Adrenal gland (tissue), 12 donors: ENCODE measurements around the gene LGALS4. TPM values are rescaled to one million over a fixed set of nuclear protein-coding genes. Genes with fewer than 3 reads are reported as not detected.
A peak's percentile ranks its signal among the peaks of the same experiment; 100 is the strongest.

Experiments
- DNase-seq, 7 donors: peaks; one replicate each; pipeline ENCODE4 v3.0.0-alpha.2; 2019 to 2020
- H3K27ac ChIP-seq, 5 donors: fragments of 200-600 bp; sonication (generic) in 4 of 5; 1 replicate in 3 of 5; 2 replicates in 2 of 5; pipeline versions ENCODE4 v1.5.1 to v1.8.0; 2016 to 2020; ENCODE audit warnings: mild to moderate bottlenecking in 1 of 5
- H3K27me3 ChIP-seq: fragments of 200-600 bp; 2 replicates; pipeline ENCODE4 v1.8.0; 2021
- H3K36me3 ChIP-seq, 2 donors: fragments of 200-600 bp; replicated peaks in 1 of 2; 1 replicate in 1 of 2; 2 replicates in 1 of 2; pipeline versions ENCODE4 v1.5.1 to v1.8.0; 2018 to 2022
- H3K4me1 ChIP-seq, 2 donors: fragments of 200-600 bp; replicated peaks in 1 of 2; 1 replicate in 1 of 2; 2 replicates in 1 of 2; pipeline versions ENCODE4 v1.5.1 to v1.8.0; 2018 to 2021
- H3K4me3 ChIP-seq, 4 donors: fragments of 200-600 bp; sonication (generic) in 3 of 4; one replicate each; pipeline ENCODE4 v1.5.1; 2016 to 2018
- H3K9me3 ChIP-seq, 3 donors: fragments of 200-600 bp; sonication (generic) in 1 of 3; replicated peaks in 1 of 3; 1 replicate in 2 of 3; 2 replicates in 1 of 3; pipeline versions ENCODE4 v1.5.1 to v1.8.0; 2016 to 2021
- CTCF ChIP-seq, 6 experiments: fragments of 450-650 bp in 4 of 6; fragments of 200-600 bp in 2 of 6; sonication (generic) in 1 of 6; IDR thresholded peaks; 1 replicate in 5 of 6; 2 replicates in 1 of 6; pipeline versions ENCODE4 v1.5.1 to v1.8.0; 2016 to 2021; ENCODE audit warnings: antibody characterized with exemption in 6 of 6, mild to moderate bottlenecking in 2 of 6, moderate library complexity in 1 of 6
- POLR2A ChIP-seq, 2 donors: fragments of 450-650 bp; IDR thresholded peaks; one replicate each; pipeline ENCODE4 v1.6.1; 2017; ENCODE audit warnings: antibody characterized with exemption in 2 of 2, mild to moderate bottlenecking in 2 of 2, moderate library complexity in 1 of 2
- WGBS, 4 donors: extraction: QIAGEN DNeasy Blood & Tissue Kit in 2 of 4; methylation state at CpG; one replicate each; pipeline versions ENCODE4 v1.1.5 to v1.1.7; 2013 to 2017; 5-methylcytosine and 5-hydroxymethylcytosine counted together
- intact Hi-C, 2 donors: fragments of 100-400 bp; cut with DNase I; formaldehyde crosslinking; loops; one replicate each; pipeline versions ENCODE4 v1.14.1 to v1.15.0; 2022 to 2023
- polyA plus RNA-seq, 3 donors: library from polyadenylated mRNA; stranded (reverse); fragments of 200-250 nt in 2 of 3; fragments of 350-450 nt in 1 of 3; fragmentation: Illumina TruSeq in 1 of 3; extraction: RNeasy Lipid Tissue Mini Kit (QIAGEN cat#74804) in 1 of 3; gene quantifications; one replicate each; pipeline ENCODE4 v1.2.3, GENCODE V29; 2013 to 2014
- total RNA-seq, 9 donors: library from RNA; depleted of rRNA in 4 of 9; stranded (reverse); fragments of >200 nt in 4 of 9; fragments of 120-200 nt in 1 of 9; fragmentation: NEBNext Ultra II Directional in 1 of 9; extraction: Animal tissue kit (Norgen Biotek cat#: 25700) in 1 of 9; gene quantifications; one replicate each; pipeline versions ENCODE4 v1.1.0 to v1.2.4, GENCODE V29; 2013 to 2023
- donor health status: healthy with polysubstance abuse.
- donor health status: Bipolar disorder and iron deficiency.
- donor health status: DM: yes; HTN: yes; CAD: no.
- donor health status: DM: no; HTN: no; CAD: no.
- donor health status: DM: no; HTN: no; CAD: no.
- donor health status: DM: yes; HTN: yes; CAD: no.

LGALS4 gene
- total and polyA plus RNA-seq, 12 donors: 0.30 to 4.5 (median 1.5) TPM; not detected in 5

GRCh38 chr19:38842439-38843174, 29.9 kb upstream of the LGALS4 start:
- no peak for DNase-seq
- intact Hi-C loops: loop anchor here in 1 of 2 donors (10.0 kb wide), 1 partner anchor 108 kb away; no protein-coding TSS in a partner anchor
- peaks cover 27 to 73% of the 10 kb centered on the region in 2 donors for H3K4me1 ChIP-seq
- no peaks in the 10 kb centered on the region for H3K27me3 ChIP-seq
- H3K9me3 ChIP-seq: no peaks in the 10 kb centered on the region
- H3K36me3 ChIP-seq: peaks cover 0 to 98% of the 10 kb centered on the region in 2 donors
- no peak for TF ChIP-seq POLR2A (IDR thresholded peaks at IDR 0.05)
- no peak for TF ChIP-seq CTCF (IDR thresholded peaks at IDR 0.05)
- H3K4me3 ChIP-seq: no peak overlapping the region
- peak overlapping the region in 2 of 5 donors; percentile 30 to 79 for H3K27ac ChIP-seq
- 85 to 87% (median 85%) methylated on average over 14 to 17 of the region's 17 CpGs for WGBS, 4 donors

- TF ChIP-seq CTCF (IDR thresholded peaks at IDR 0.05) (no peak), POLR2A (IDR thresholded peaks at IDR 0.05) (no peak)
- no peak overlapping the region for H3K4me3 ChIP-seq
- peaks cover 24 to 73% of the 10 kb centered on the region in 2 donors for H3K4me1 ChIP-seq
- H3K27me3 ChIP-seq: no peaks in the 10 kb centered on the region
- DNase-seq: no peak
- 79 to 83% (median 80%) methylated on average over 19 of the region's 19 CpGs for WGBS, 4 donors
- H3K9me3 ChIP-seq: no peaks in the 10 kb centered on the region
- H3K27ac ChIP-seq: peak overlapping the region in 3 of 5 donors; percentile 69 to 86 (median 79)
- intact Hi-C loops: loop anchor here in 1 of 2 donors (10.0 kb wide), 1 partner anchor 107 kb away; no protein-coding TSS in a partner anchor
- peaks cover 0 to 100% of the 10 kb centered on the region in 2 donors for H3K36me3 ChIP-seq
Measured at GRCh38 chr19:38841787-38842438, 29.2 kb upstream of the LGALS4 start.

- Histone ChIP-seq H3K4me1 (peaks cover 24 to 75% of the 10 kb centered on the region in 2 donors), H3K27ac (peak overlapping the region in 4 of 5 donors; percentile 34 to 86 (median 74)), H3K9me3 (no peaks in the 10 kb centered on the region), H3K36me3 (peaks cover 0 to 100% of the 10 kb centered on the region in 2 donors), H3K4me3 (no peak overlapping the region), H3K27me3 (no peaks in the 10 kb centered on the region)
- intact Hi-C loops: loop anchor here in 1 of 2 donors (10.0 kb wide), 1 partner anchor 106 kb away; no protein-coding TSS in a partner anchor
- DNase-seq: no peak
- 76 to 80% (median 78%) methylated on average over 12 of the region's 12 CpGs for WGBS, 4 donors
- no peak for TF ChIP-seq CTCF (IDR thresholded peaks at IDR 0.05)
- TF ChIP-seq POLR2A (IDR thresholded peaks at IDR 0.05): no peak
Measured at GRCh38 chr19:38841180-38841766, 28.5 kb upstream of the LGALS4 start.

- TF ChIP-seq POLR2A (IDR thresholded peaks at IDR 0.05) (no peak), CTCF (IDR thresholded peaks at IDR 0.05) (no peak)
- Histone ChIP-seq H3K27ac (peak overlapping the region in 4 of 5 donors; percentile 34 to 86 (median 74)), H3K27me3 (no peaks in the 10 kb centered on the region), H3K4me1 (peaks cover 24 to 77% of the 10 kb centered on the region in 2 donors), H3K9me3 (no peaks in the 10 kb centered on the region), H3K36me3 (peaks cover 0 to 100% of the 10 kb centered on the region in 2 donors), H3K4me3 (no peak overlapping the region)
- peak in 6 of 7 donors; percentile 65 to 78 (median 75) for DNase-seq
- intact Hi-C loops: loop anchor here in 1 of 2 donors (10.0 kb wide), 1 partner anchor 106 kb away; no protein-coding TSS in a partner anchor
- 38 to 42% (median 41%) methylated on average over 1 to 5 of the region's 5 CpGs for WGBS, 4 donors
Measured at GRCh38 chr19:38840583-38840968, 27.8 kb upstream of the LGALS4 start.
